ENCODE data around the gene ARHGAP22. TPM values are rescaled to one million over a fixed set of nuclear protein-coding genes. Genes with fewer than 3 reads are reported as not detected.

The ARHGAP22 gene
- total RNA-seq, 4 donors from 2014 or later = 2.2 to 9.1 (median 4.8) TPM

GRCh38 chr10:48535416-48536155 is 69.3 kb downstream of the ARHGAP22 start:
- Histone ChIP-seq H3K36me3 (no peaks in the 10 kb centered on the region), H3K4me3 (no peak overlapping the region), H3K27me3 (no peaks in the 10 kb centered on the region), H3K9me3 (no peaks in the 10 kb centered on the region), H3K4me1 (peaks cover 0 to 8% (median 3%) of the 10 kb centered on the region in 4 donors), H3K27ac (replicated peaks in 1 of 4) (no peak overlapping the region)
- TF ChIP-seq, protein P1, sequence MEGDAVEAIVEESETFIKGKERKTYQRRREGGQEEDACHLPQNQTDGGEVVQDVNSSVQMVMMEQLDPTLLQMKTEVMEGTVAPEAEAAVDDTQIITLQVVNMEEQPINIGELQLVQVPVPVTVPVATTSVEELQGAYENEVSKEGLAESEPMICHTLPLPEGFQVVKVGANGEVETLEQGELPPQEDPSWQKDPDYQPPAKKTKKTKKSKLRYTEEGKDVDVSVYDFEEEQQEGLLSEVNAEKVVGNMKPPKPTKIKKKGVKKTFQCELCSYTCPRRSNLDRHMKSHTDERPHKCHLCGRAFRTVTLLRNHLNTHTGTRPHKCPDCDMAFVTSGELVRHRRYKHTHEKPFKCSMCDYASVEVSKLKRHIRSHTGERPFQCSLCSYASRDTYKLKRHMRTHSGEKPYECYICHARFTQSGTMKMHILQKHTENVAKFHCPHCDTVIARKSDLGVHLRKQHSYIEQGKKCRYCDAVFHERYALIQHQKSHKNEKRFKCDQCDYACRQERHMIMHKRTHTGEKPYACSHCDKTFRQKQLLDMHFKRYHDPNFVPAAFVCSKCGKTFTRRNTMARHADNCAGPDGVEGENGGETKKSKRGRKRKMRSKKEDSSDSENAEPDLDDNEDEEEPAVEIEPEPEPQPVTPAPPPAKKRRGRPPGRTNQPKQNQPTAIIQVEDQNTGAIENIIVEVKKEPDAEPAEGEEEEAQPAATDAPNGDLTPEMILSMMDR (IDR thresholded peaks at IDR 0.05) = no peak
- TF ChIP-seq POLR2AphosphoS5 (IDR thresholded peaks at IDR 0.05) (no peak), EP300 (IDR thresholded peaks at IDR 0.05) (no peak), POLR2A (IDR thresholded peaks at IDR 0.05; ENCODE audit: low read depth) (no peak)
- intact Hi-C loops (cut with DNase I) = no loop called here
- 94% methylated on average over 10 of the region's 12 CpGs for WGBS
- DNase-seq (ENCODE audit: extremely low spot score) = no peak

GRCh38 chr10:48533951-48534720 is 70.7 kb downstream of the ARHGAP22 start:
- Histone ChIP-seq H3K27ac (replicated peaks in 1 of 4) (no peak overlapping the region), H3K9me3 (no peaks in the 10 kb centered on the region), H3K4me3 (no peak overlapping the region), H3K36me3 (no peaks in the 10 kb centered on the region), H3K4me1 (peaks cover 0 to 8% (median 3%) of the 10 kb centered on the region in 4 donors), H3K27me3 (no peaks in the 10 kb centered on the region)
- TF ChIP-seq POLR2A (IDR thresholded peaks at IDR 0.05; ENCODE audit: low read depth) (no peak), EP300 (IDR thresholded peaks at IDR 0.05) (no peak), POLR2AphosphoS5 (IDR thresholded peaks at IDR 0.05) (no peak)
- TF ChIP-seq, protein P1 (IDR thresholded peaks at IDR 0.05) = no peak
- DNase-seq (ENCODE audit: extremely low spot score) = no peak
- 53% methylated on average over 8 of the region's 8 CpGs for WGBS
- intact Hi-C loops (cut with DNase I) = no loop called here

DNA sequence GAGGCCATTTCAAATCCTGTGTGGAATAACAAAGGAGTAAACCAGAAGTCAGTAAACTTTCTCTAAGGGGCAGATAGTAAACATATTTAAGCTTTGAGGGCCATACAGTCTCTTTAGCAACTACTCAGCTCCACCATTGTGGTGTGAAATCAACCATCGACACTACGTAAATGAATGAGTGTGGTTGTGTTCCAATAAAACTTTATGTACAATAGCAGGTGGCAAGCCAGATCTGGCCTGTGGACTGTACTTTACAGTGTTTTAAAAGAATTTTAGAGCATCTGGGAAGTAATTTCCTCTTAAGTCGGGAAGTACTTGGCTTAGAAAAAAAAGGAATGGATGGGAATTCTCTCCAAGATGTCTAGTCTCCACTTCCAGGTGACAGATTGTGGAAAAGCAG is 71.3 kb downstream of the ARHGAP22 start:
- Histone ChIP-seq H3K4me3 (no peak overlapping the region), H3K4me1 (peaks cover 0 to 8% (median 3%) of the 10 kb centered on the region in 4 donors), H3K27ac (replicated peaks in 1 of 4) (no peak overlapping the region), H3K36me3 (no peaks in the 10 kb centered on the region), H3K27me3 (no peaks in the 10 kb centered on the region), H3K9me3 (no peaks in the 10 kb centered on the region)
- DNase-seq (ENCODE audit: extremely low spot score) = no peak
- TF ChIP-seq POLR2AphosphoS5 (IDR thresholded peaks at IDR 0.05) (no peak), POLR2A (IDR thresholded peaks at IDR 0.05; ENCODE audit: low read depth) (no peak), EP300 (IDR thresholded peaks at IDR 0.05) (no peak)
- TF ChIP-seq, protein P1 (IDR thresholded peaks at IDR 0.05) = no peak
- WGBS = 75% methylated on average over 3 of the region's 3 CpGs
- intact Hi-C loops (cut with DNase I) = no loop called here

DNA sequence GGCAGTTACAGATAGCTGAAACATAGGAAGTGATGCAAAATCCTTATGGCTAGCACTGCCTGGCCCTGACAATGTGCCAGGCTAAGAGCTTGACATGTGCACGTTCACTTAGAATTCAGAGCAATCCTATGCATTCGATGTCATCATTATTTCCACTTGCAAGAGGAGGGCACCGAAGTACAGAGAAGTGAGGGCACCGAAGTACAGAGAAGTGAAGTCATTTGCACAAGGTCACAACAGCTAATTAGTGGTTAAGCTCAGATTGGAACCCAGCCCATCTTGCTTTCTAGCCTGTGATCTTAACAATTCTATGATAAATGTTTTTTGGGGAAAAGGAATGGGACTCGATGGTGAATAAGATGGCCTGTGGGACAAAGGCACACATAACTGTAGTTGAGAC is 73.4 kb downstream of the ARHGAP22 start:
- Histone ChIP-seq H3K27ac (replicated peaks in 1 of 4) (no peak overlapping the region), H3K4me1 (peaks cover 0 to 13% (median 7%) of the 10 kb centered on the region in 4 donors), H3K27me3 (no peaks in the 10 kb centered on the region), H3K9me3 (no peaks in the 10 kb centered on the region), H3K4me3 (no peak overlapping the region), H3K36me3 (no peaks in the 10 kb centered on the region)
- 83% methylated on average over 4 of the region's 5 CpGs for WGBS
- DNase-seq (ENCODE audit: extremely low spot score) = no peak
- intact Hi-C loops (cut with DNase I) = no loop called here
- TF ChIP-seq, protein P1 (IDR thresholded peaks at IDR 0.05) = no peak
- TF ChIP-seq EP300 (IDR thresholded peaks at IDR 0.05) = no peak
- no peak for TF ChIP-seq POLR2A (IDR thresholded peaks at IDR 0.05; ENCODE audit: low read depth)
- TF ChIP-seq POLR2AphosphoS5 (IDR thresholded peaks at IDR 0.05) = no peak
